Retinal pigment epithelial cell (primary cell): Measurements from ENCODE around the gene SPECC1L.

Experiments
- DNase-seq: peaks from one replicate; pipeline ENCODE4 v3.0.0-alpha.2; 2010; ENCODE audit warnings: low read depth
- H3K4me3 ChIP-seq: 2 replicates; pipeline ENCODE4 v1.5.1; 2011; ENCODE audit warnings: mild to moderate bottlenecking, low read length, control low read depth, moderate library complexity
- TF ChIP-seq, protein P1 (sequence below): conservative IDR thresholded peaks from 2 replicates; pipeline ENCODE4 v1.5.1; 2011; ENCODE audit warnings: low read depth, low read length, control low read depth, inconsistent platforms

Gene SPECC1L

DNA sequence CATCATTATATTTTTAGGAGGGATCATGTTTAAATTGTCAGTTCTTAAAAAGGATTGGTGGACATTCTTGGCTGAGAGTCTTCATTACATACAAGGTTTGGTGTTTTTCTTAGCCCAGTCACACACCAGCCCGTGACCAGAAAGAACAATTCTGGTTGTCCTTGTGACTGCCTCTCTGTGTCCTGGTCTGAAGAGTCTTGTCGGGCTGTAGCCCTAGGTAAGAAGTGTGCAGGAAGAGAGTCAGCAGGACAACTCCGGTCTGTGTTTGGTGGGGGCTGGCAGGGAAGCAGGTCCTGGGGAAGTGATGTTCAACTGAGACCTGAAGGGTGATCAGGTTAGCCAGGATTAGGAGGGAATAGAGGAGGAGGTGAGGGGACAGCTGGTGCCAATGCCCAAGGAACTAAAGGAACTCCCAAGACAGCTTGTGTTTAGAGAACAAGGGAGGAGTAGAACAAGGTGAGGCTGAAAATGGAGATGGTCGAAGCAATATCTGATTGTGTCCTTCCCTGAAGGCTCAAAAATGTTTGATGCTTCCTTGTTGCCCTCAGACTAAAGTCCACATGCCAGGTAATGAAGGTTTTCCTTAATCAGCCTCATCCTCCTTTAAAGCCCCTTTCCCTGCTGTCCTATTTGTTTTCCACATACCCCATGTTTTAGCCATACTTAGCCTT, 91.5 kb downstream of the SPECC1L start:
- no peak overlapping the region for H3K4me3 ChIP-seq
- DNase-seq: no peak
- TF ChIP-seq, protein P1, sequence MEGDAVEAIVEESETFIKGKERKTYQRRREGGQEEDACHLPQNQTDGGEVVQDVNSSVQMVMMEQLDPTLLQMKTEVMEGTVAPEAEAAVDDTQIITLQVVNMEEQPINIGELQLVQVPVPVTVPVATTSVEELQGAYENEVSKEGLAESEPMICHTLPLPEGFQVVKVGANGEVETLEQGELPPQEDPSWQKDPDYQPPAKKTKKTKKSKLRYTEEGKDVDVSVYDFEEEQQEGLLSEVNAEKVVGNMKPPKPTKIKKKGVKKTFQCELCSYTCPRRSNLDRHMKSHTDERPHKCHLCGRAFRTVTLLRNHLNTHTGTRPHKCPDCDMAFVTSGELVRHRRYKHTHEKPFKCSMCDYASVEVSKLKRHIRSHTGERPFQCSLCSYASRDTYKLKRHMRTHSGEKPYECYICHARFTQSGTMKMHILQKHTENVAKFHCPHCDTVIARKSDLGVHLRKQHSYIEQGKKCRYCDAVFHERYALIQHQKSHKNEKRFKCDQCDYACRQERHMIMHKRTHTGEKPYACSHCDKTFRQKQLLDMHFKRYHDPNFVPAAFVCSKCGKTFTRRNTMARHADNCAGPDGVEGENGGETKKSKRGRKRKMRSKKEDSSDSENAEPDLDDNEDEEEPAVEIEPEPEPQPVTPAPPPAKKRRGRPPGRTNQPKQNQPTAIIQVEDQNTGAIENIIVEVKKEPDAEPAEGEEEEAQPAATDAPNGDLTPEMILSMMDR: no peak

DNA sequence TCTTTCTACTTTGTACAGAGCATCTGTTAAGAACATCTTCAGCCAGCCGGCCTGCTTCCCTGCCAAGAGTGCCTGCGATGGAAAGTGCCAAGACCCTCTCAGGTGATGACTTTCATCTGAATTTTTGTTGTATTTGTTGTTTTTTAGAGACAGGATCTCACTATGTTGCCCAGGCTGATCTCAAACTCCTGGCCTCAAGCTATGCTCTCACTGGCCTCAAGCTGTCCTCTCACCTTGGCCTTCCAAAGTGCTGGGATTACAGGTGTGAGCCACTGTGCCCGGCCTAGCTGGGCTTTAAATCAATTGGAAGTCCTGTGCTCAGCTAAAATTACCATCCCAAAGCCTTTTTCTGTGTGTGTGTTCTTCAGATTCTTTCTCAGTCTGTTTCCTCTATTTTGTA, 92.6 kb downstream of the SPECC1L start:
- no peak overlapping the region for H3K4me3 ChIP-seq
- no peak for DNase-seq
- TF ChIP-seq, protein P1: no peak

DNA sequence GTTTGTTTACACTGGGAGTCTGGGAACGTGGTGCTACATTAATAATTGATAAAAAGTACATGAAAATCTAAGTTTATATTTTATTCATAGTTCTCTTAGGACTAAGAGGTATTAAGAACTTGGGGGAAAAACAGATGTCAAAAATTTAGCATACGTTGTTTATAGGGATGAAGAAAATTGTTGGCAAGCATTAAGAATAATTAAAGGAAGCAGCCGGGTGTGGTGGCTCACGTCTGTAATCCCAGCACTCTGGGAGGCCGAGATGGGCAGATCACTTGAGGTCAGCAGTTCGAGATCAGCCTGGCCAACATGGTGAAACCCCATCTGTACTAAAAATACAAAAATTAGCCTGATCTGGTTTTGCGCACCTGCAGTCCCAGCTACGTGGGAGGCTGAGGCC, 96.1 kb downstream of the SPECC1L start:
- DNase-seq: no peak
- H3K4me3 ChIP-seq: no peak overlapping the region
- TF ChIP-seq, protein P1: no peak

DNA sequence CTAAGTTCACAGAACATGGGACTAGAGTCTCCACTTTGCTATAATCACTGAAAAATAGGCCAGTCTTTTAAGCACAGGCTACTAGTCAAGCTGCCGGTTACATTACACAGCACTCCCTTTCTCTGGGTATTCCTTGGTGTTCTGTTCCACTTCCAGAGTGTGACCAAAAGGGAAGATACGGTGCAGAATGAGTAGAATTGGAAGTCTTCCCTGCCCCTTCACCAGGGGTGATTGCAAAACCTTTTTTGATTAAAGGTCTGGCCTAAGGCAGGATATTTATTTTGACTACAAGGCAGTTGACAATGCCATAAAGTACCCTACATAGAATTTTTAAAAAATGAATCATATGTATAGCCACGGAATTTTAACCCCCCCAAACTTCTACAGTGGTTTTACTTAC, 97.2 kb downstream of the SPECC1L start:
- no peak overlapping the region for H3K4me3 ChIP-seq
- DNase-seq: no peak
- TF ChIP-seq, protein P1: no peak

DNA sequence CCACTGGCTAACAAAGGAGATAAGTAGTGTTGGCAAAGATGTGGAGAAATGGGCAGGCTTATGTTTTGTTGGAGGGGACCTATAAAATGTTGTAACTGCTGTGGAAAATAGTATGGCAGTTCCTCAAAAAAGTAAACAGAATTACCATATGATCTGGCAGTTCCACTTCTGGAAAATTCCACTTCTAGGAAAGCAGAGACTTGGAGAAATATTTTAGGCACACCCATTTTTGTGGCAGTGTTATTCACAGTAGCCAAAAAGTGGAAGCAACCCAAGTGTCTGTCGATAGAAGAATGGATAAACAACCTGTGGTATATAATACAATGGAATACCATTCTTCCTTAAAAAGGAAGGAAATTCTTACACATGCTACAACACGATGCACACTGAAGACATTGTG, 99.8 kb downstream of the SPECC1L start:
- TF ChIP-seq, protein P1: no peak
- H3K4me3 ChIP-seq: no peak overlapping the region
- no peak for DNase-seq

DNA sequence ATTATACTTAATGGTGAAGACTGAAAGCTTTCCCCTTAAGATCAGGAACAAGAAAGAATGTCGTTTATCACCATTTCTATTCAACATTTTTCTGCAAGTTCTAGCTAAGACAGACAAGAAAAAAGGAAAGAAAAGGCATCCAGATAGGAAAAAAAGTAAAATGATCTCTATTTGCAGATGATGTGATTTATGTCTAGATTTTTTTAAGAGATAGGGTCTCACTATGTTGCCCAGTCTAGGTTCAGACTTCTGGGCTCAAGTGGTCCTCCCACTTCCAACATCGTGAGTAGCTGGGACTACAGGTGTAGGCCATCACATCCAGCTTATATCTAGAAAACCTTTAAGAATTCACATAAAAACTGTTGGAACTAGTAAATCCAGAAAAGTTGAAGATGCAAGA, 105.4 kb downstream of the SPECC1L start:
- H3K4me3 ChIP-seq: no peak overlapping the region
- DNase-seq: no peak
- TF ChIP-seq, protein P1: no peak

DNA sequence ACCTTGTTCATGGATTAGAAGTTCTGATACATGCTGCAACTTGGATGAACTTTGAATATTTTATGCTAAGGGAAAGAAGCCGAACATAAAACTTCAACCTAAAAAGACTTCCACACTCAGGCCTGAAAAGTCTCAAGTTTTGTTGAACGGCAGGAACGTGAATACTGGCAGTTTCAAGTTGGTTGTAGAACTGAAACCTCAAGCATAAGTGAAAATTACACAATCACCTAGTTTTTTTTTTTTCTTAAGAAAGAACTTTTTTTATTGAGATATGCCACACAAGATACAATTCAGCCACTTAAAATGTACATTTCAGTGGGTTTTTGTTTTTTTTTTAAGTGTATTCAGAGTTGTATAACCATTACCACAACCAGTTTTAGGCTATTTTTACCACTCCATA, 106.0 kb downstream of the SPECC1L start:
- H3K4me3 ChIP-seq: no peak overlapping the region
- TF ChIP-seq, protein P1: no peak
- no peak for DNase-seq
